Measurements from ENCODE around the gene ABHD16A.

DNA sequence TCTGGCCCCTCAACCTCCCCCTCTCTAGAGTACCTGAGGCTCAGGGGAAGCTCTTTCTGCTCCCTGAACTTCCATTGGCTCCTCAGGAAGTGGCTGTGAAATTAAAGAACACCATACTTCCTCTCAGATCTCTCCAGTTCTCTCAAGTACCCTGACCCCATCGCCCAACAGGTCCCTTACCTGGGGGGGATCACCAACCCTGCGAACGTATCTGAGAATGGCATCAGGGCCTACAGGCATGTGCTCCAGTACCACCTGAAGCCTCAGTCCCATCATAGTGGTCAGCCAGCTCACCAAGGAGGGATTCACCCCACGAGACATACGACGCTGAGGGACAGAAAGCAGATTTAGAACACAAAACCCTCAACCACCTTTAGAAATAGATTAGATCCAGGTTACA lies 62.5 kb downstream of the ABHD16A start:
- TF ChIP-seq EZH2 (IDR thresholded peaks at IDR 0.05; ENCODE audit: borderline replicate concordance, insufficient read depth, low read length, poor library complexity, severe bottlenecking), result no peak
- TF ChIP-seq SMC3 (conservative IDR thresholded peaks at IDR 0.05; ENCODE audit: poor library complexity), result no peak
- no peak for TF ChIP-seq RAD21 (conservative IDR thresholded peaks at IDR 0.05)

Measured in neural cell (in vitro differentiated cells).